Uterus (tissue), 4 donors: ENCODE results near the gene MGRN1. TPM values are rescaled to one million over a fixed set of nuclear protein-coding genes. Genes with fewer than 3 reads are reported as not detected.

Experiments
- DNase-seq, 2 donors: peaks; one replicate each; pipeline ENCODE4 v3.0.0-alpha.2; 2019 to 2020
- H3K27ac ChIP-seq, 2 donors: fragments of 200-600 bp; sonication (generic); 1 replicate in 1 of 2; 2 replicates in 1 of 2; pipeline ENCODE4 v1.5.1; 2016 to 2018
- H3K27me3 ChIP-seq, 2 donors: fragments of 200-600 bp; sonication (generic); one replicate each; pipeline ENCODE4 v1.5.1; 2018 to 2019; ENCODE audit warnings: control low read depth in 1 of 2
- H3K36me3 ChIP-seq, 2 donors: fragments of 200-600 bp; sonication (generic); one replicate each; pipeline ENCODE4 v1.5.1; 2019; ENCODE audit warnings: control low read depth in 1 of 2
- H3K4me1 ChIP-seq, 2 donors: fragments of 200-600 bp; sonication (generic); one replicate each; pipeline ENCODE4 v1.5.1; 2018 to 2019; ENCODE audit warnings: control low read depth in 1 of 2
- H3K4me3 ChIP-seq, 2 donors: fragments of 200-600 bp; sonication (generic); 1 replicate in 1 of 2; 2 replicates in 1 of 2; pipeline ENCODE4 v1.5.1; 2018 to 2019; ENCODE audit warnings: mild to moderate bottlenecking in 1 of 2
- H3K9me3 ChIP-seq, 2 donors: fragments of 200-600 bp; sonication (generic); one replicate each; pipeline ENCODE4 v1.5.1; 2019; ENCODE audit warnings: control low read depth in 1 of 2
- CTCF ChIP-seq, 4 experiments: fragments of 200-600 bp in 2 of 4; fragments of 450-650 bp in 2 of 4; sonication (generic) in 2 of 4; IDR thresholded peaks; one replicate each; pipeline ENCODE4 v1.5.1; 2016 to 2019; ENCODE audit warnings: antibody characterized with exemption in 4 of 4, mild to moderate bottlenecking in 2 of 4, moderate library complexity in 1 of 4
- POLR2A ChIP-seq, 2 donors: fragments of 450-650 bp; IDR thresholded peaks; one replicate each; pipeline ENCODE4 v1.6.1; 2016; ENCODE audit warnings: antibody characterized with exemption in 2 of 2, mild to moderate bottlenecking in 1 of 2, moderate library complexity in 1 of 2
- intact Hi-C: fragments of 100-400 bp; cut with DNase I; formaldehyde crosslinking; loops from one replicate; pipeline ENCODE4 v1.15.1; 2023; ENCODE audit warnings: low total_unique reads
- total RNA-seq, 4 donors: library from RNA; depleted of rRNA in 3 of 4; stranded (reverse); fragments of >200 nt in 3 of 4; gene quantifications; one replicate each; pipeline versions ENCODE4 v1.1.0 to v1.2.4, GENCODE V29; 2014 to 2023
- donor health status: DM: yes; HTN: yes; CAD: no.

MGRN1 gene
- total RNA-seq, 4 donors from 2014 or later, result 19.0 to 107 (median 68.6) TPM

GRCh38 chr16:4591191-4591590, 33.4 kb upstream of the MGRN1 start:
- H3K4me3 ChIP-seq, result no peak overlapping the region
- intact Hi-C loops, result no loop called here
- H3K27me3 ChIP-seq, result no peaks in the 10 kb centered on the region
- no peak overlapping the region for H3K27ac ChIP-seq
- H3K4me1 ChIP-seq, result no peaks in the 10 kb centered on the region
- H3K36me3 ChIP-seq, result no peaks in the 10 kb centered on the region
- no peak for DNase-seq
- TF ChIP-seq CTCF (IDR thresholded peaks at IDR 0.05) (no peak), POLR2A (IDR thresholded peaks at IDR 0.05) (no peak)
- H3K9me3 ChIP-seq, result no peaks in the 10 kb centered on the region

GRCh38 chr16:4591706-4592470, 32.7 kb upstream of the MGRN1 start:
- no peaks in the 10 kb centered on the region for H3K9me3 ChIP-seq
- intact Hi-C loops, result no loop called here
- no peak overlapping the region for H3K27ac ChIP-seq
- H3K4me3 ChIP-seq, result no peak overlapping the region
- no peaks in the 10 kb centered on the region for H3K36me3 ChIP-seq
- DNase-seq, result no peak
- no peaks in the 10 kb centered on the region for H3K4me1 ChIP-seq
- no peaks in the 10 kb centered on the region for H3K27me3 ChIP-seq
- no peak for TF ChIP-seq POLR2A (IDR thresholded peaks at IDR 0.05)

- intact Hi-C loops, result no loop called here
- H3K36me3 ChIP-seq, result no peaks in the 10 kb centered on the region
- H3K9me3 ChIP-seq, result no peaks in the 10 kb centered on the region
- no peaks in the 10 kb centered on the region for H3K4me1 ChIP-seq
- no peak overlapping the region for H3K4me3 ChIP-seq
- DNase-seq, result no peak
- no peak for TF ChIP-seq POLR2A (IDR thresholded peaks at IDR 0.05)
- no peak for TF ChIP-seq CTCF (IDR thresholded peaks at IDR 0.05)
- H3K27me3 ChIP-seq, result no peaks in the 10 kb centered on the region
- H3K27ac ChIP-seq, result no peak overlapping the region
These were observed 31.5 kb upstream of the MGRN1 start for GRCh38 chr16:4593086-4593485.

- Histone ChIP-seq H3K27me3 (no peaks in the 10 kb centered on the region), H3K4me3 (no peak overlapping the region), H3K36me3 (no peaks in the 10 kb centered on the region), H3K9me3 (no peaks in the 10 kb centered on the region), H3K27ac (no peak overlapping the region), H3K4me1 (no peaks in the 10 kb centered on the region)
- DNase-seq, result no peak
- no peak for TF ChIP-seq POLR2A (IDR thresholded peaks at IDR 0.05)
- no peak for TF ChIP-seq CTCF (IDR thresholded peaks at IDR 0.05)
- intact Hi-C loops, result no loop called here
These were observed 29.9 kb upstream of the MGRN1 start for GRCh38 chr16:4594433-4595410.

GRCh38 chr16:4597174-4597573, 27.5 kb upstream of the MGRN1 start:
- Histone ChIP-seq H3K27ac (no peak overlapping the region), H3K9me3 (no peaks in the 10 kb centered on the region), H3K4me1 (no peaks in the 10 kb centered on the region), H3K4me3 (no peak overlapping the region), H3K36me3 (no peaks in the 10 kb centered on the region), H3K27me3 (no peaks in the 10 kb centered on the region)
- no peak for TF ChIP-seq POLR2A (IDR thresholded peaks at IDR 0.05)
- TF ChIP-seq CTCF (IDR thresholded peaks at IDR 0.05), result no peak
- intact Hi-C loops, result no loop called here
- DNase-seq, result no peak
